ENCODE measurements around the gene TRPM3.

The TRPM3 gene

DNA sequence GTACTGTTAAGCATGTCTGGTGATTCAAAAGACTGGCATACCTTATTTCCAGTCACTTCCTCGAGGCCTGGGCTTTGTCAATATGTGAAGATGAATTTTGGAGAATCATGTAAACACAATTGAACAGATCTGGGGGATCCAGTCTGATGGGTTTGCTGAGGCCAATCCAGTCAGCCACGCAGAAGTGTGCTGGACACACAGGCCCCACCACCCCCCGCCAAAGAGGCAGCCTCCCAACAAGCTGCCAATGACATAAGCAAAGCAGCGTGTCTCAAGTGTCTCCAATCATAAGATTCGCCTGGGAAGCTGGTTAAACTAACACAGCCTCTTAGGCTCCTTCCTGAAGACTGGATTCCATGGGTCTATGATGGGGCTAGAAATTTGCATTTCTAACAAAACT lies 514.1 kb downstream of the TRPM3 start:
- DNase-seq (ENCODE audit: low spot score) (no peak), ATAC-seq (ENCODE audit: low read depth) (no peak)
- Histone ChIP-seq H3K4me3 (ENCODE audit: severe bottlenecking) (no peak overlapping the region), H3K36me3 (ENCODE audit: low read depth) (no peaks in the 10 kb centered on the region), H3K9me3 (ENCODE audit: severe bottlenecking) (no peaks in the 10 kb centered on the region), H3K27me3 (ENCODE audit: insufficient read depth, poor library complexity, severe bottlenecking) (no peaks in the 10 kb centered on the region), H3K27ac (ENCODE audit: poor library complexity, severe bottlenecking) (no peak overlapping the region), H3K4me1 (ENCODE audit: insufficient read depth, poor library complexity, severe bottlenecking) (peaks cover 3% of the 10 kb centered on the region)
- TF ChIP-seq, protein P1, sequence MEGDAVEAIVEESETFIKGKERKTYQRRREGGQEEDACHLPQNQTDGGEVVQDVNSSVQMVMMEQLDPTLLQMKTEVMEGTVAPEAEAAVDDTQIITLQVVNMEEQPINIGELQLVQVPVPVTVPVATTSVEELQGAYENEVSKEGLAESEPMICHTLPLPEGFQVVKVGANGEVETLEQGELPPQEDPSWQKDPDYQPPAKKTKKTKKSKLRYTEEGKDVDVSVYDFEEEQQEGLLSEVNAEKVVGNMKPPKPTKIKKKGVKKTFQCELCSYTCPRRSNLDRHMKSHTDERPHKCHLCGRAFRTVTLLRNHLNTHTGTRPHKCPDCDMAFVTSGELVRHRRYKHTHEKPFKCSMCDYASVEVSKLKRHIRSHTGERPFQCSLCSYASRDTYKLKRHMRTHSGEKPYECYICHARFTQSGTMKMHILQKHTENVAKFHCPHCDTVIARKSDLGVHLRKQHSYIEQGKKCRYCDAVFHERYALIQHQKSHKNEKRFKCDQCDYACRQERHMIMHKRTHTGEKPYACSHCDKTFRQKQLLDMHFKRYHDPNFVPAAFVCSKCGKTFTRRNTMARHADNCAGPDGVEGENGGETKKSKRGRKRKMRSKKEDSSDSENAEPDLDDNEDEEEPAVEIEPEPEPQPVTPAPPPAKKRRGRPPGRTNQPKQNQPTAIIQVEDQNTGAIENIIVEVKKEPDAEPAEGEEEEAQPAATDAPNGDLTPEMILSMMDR (IDR thresholded peaks at IDR 0.05; ENCODE audit: poor library complexity, severe bottlenecking), result no peak

DNA sequence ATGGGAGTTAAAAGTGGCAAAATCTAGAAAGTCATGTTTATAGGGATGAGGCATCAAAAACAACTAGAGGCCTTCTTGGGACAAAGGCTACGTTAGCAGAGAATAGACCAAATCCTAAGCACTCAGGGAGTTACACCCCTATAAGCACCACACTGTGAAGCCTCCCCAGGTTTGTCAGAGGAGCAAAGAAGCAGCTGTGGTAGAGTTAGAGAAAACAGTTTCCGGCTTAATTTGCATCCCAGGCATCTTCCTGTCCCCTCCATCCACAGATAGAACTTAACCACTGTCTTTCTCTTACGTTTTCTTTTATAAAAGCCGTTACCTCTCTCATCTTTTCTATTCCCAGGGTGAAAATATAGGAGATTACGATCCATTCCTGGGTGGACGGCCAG lies 518.4 kb downstream of the TRPM3 start:
- DNase-seq (ENCODE audit: low spot score) (no peak), ATAC-seq (ENCODE audit: low read depth) (no peak)
- H3K27me3 ChIP-seq (ENCODE audit: insufficient read depth, poor library complexity, severe bottlenecking), result no peaks in the 10 kb centered on the region
- H3K27ac ChIP-seq (ENCODE audit: poor library complexity, severe bottlenecking), result no peak overlapping the region
- H3K4me3 ChIP-seq (ENCODE audit: severe bottlenecking), result no peak overlapping the region
- peaks cover 12% of the 10 kb centered on the region for H3K4me1 ChIP-seq (ENCODE audit: insufficient read depth, poor library complexity, severe bottlenecking)
- H3K36me3 ChIP-seq (ENCODE audit: low read depth), result no peaks in the 10 kb centered on the region
- TF ChIP-seq, protein P1 (IDR thresholded peaks at IDR 0.05; ENCODE audit: poor library complexity, severe bottlenecking), result no peak
- H3K9me3 ChIP-seq (ENCODE audit: severe bottlenecking), result no peaks in the 10 kb centered on the region

DNA sequence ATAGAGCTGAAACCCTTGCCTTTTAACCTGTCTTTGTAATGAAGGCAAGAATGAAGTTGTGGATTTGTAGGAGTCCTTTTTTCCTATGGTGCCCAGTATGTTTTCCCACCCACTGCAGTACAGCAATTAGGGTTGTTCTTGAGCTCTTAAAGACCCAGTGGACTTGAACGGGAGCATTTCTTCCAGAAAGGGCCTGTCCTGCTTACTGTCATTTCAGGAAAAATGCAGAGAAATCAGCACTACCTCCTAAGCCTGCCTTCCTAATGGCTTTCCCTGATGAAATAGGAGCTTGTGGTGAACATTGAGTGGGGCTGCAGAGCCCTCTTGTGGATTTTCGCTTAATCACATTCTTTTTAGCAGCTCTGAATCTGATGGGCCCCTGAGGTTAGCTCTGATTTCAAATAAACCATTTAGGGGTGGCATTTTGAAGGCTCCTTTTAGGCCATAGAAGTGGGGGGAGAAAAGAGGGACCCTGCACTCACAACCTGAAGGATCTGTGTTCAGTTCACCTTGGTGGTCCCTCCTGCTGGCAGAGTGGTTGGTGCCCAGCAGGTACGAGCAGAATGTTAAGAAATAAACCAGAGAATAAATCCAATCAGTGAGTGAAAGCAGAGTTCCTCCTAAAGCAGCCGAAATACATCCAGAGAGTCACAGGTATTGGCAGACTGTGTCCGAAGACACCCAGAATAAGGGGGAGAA lies 519.0 kb downstream of the TRPM3 start:
- H3K27me3 ChIP-seq (ENCODE audit: insufficient read depth, poor library complexity, severe bottlenecking), result no peaks in the 10 kb centered on the region
- H3K9me3 ChIP-seq (ENCODE audit: severe bottlenecking), result no peaks in the 10 kb centered on the region
- H3K4me3 ChIP-seq (ENCODE audit: severe bottlenecking), result no peak overlapping the region
- no peaks in the 10 kb centered on the region for H3K36me3 ChIP-seq (ENCODE audit: low read depth)
- DNase-seq (ENCODE audit: low spot score) (no peak), ATAC-seq (ENCODE audit: low read depth) (peak; percentile 78)
- H3K4me1 ChIP-seq (ENCODE audit: insufficient read depth, poor library complexity, severe bottlenecking), result peaks cover 12% of the 10 kb centered on the region
- peak overlapping the region; percentile 39 for H3K27ac ChIP-seq (ENCODE audit: poor library complexity, severe bottlenecking)
- TF ChIP-seq, protein P1 (IDR thresholded peaks at IDR 0.05; ENCODE audit: poor library complexity, severe bottlenecking), result peak; percentile 94

DNA sequence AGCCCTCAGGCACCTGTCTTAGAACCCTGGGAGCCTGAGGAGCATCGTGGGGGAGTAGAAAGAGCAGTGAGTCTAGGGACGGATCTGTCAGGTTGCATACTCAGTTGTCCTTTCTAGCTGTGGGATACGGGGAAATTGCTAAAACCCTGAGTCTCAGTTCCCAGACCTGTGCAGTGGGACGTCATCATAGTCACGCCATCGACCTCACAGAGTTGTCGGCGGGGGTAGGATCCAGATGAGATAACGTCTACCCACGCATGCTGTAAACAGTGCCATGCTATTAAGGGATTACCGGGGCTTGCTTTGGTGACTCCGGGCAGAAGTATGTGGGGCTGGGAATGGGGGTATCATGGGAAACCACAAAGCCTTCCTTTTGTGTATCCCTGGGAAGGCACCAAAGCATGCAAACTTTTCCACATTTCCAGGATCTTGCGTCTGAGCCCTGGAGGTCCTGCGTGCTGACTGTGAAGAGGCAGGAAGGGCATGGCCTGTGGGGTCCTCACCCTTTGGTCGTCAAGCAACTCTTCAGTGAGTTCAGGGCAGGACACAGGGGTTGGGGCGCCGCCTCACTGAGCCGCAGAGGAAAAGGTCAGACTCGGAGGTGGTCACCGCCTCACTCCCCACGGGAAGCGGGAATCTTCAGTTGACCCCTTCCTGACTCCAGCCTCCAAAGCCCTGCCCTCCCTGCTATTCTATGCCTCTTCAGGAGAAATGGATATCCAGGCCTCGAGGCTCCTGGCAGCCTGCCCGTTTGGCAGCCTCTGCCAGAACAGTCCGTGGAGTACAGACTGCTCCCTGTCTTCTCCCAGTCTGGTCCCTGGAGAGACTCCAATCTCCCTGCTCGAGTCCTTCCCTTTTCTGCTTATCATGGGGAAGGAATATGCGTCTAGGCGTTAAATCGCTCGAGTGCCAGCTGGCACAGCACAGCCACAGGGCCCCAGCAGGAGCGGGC lies 520.1 kb downstream of the TRPM3 start:
- ATAC-seq (ENCODE audit: low read depth), result peak; percentile 82
- Histone ChIP-seq H3K27me3 (ENCODE audit: insufficient read depth, poor library complexity, severe bottlenecking) (no peaks in the 10 kb centered on the region), H3K9me3 (ENCODE audit: severe bottlenecking) (no peaks in the 10 kb centered on the region), H3K4me3 (ENCODE audit: severe bottlenecking) (no peak overlapping the region), H3K4me1 (ENCODE audit: insufficient read depth, poor library complexity, severe bottlenecking) (peaks cover 12% of the 10 kb centered on the region), H3K27ac (ENCODE audit: poor library complexity, severe bottlenecking) (peak overlapping the region; percentile 39), H3K36me3 (ENCODE audit: low read depth) (no peaks in the 10 kb centered on the region)
- no peak for DNase-seq (ENCODE audit: low spot score)
- TF ChIP-seq, protein P1 (IDR thresholded peaks at IDR 0.05; ENCODE audit: poor library complexity, severe bottlenecking), result no peak

Data from RWPE2 (cell line).